PC-3 (cell line): ENCODE results near the gene VAMP3.

Experiments
- EZH2 ChIP-seq: fragments of 300-600 bp; sonication (generic); IDR thresholded peaks from one replicate; pipeline ENCODE4 v1.6.1; 2017; ENCODE audit warnings: antibody characterized with exemption, mild to moderate bottlenecking, low read length; ENCODE audit not compliant: unreplicated experiment
- EZH2phosphoT487 ChIP-seq: fragments of 300-600 bp; sonication (generic); IDR thresholded peaks from 2 replicates; pipeline ENCODE4 v1.6.1; 2018; ENCODE audit warnings: mild to moderate bottlenecking, antibody characterized with exemption, low read length, borderline replicate concordance
- TF ChIP-seq, protein P1 (sequence below): fragments of 300-600 bp; sonication (generic); conservative IDR thresholded peaks from 2 replicates; pipeline ENCODE4 v1.5.1; 2017; ENCODE audit warnings: antibody characterized with exemption, low read depth, mild to moderate bottlenecking, low read length

GRCh38 chr1:7780976-7781375, 9.9 kb downstream of the VAMP3 start:
- TF ChIP-seq, protein P1, sequence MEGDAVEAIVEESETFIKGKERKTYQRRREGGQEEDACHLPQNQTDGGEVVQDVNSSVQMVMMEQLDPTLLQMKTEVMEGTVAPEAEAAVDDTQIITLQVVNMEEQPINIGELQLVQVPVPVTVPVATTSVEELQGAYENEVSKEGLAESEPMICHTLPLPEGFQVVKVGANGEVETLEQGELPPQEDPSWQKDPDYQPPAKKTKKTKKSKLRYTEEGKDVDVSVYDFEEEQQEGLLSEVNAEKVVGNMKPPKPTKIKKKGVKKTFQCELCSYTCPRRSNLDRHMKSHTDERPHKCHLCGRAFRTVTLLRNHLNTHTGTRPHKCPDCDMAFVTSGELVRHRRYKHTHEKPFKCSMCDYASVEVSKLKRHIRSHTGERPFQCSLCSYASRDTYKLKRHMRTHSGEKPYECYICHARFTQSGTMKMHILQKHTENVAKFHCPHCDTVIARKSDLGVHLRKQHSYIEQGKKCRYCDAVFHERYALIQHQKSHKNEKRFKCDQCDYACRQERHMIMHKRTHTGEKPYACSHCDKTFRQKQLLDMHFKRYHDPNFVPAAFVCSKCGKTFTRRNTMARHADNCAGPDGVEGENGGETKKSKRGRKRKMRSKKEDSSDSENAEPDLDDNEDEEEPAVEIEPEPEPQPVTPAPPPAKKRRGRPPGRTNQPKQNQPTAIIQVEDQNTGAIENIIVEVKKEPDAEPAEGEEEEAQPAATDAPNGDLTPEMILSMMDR, result no peak
- no peak for TF ChIP-seq EZH2
- TF ChIP-seq EZH2phosphoT487, result no peak
